Ovary (tissue), 3 donors: Measurements from ENCODE around the gene TCF7L1.

Source experiments
- CTCF ChIP-seq, 3 donors: fragments of 450-650 bp in 2 of 3; fragments of 200-600 bp in 1 of 3; IDR thresholded peaks; one replicate each; pipeline versions ENCODE4 v1.5.1 to v1.8.0; 2016 to 2022; ENCODE audit warnings: antibody characterized with exemption in 3 of 3, mild to moderate bottlenecking in 1 of 3
- EP300 ChIP-seq: sonication (generic); formaldehyde crosslinking; IDR thresholded peaks from one replicate; pipeline ENCODE4 v1.6.1; 2017; ENCODE audit warnings: antibody characterized with exemption
- POLR2A ChIP-seq: fragments of 450-650 bp; IDR thresholded peaks from one replicate; pipeline ENCODE4 v1.6.1; 2017; ENCODE audit warnings: antibody characterized with exemption, mild to moderate bottlenecking, moderate library complexity
- donor health status: DM: no; HTN: no; CAD: no.

- TF ChIP-seq POLR2A = no peak
- no peak for TF ChIP-seq CTCF (IDR thresholded peaks at IDR 0.05)
- no peak for TF ChIP-seq EP300
Observed at GRCh38 chr2:85132397-85132796, 795 bp upstream of the TCF7L1 start.
